22Rv1 (cell line): ENCODE data around the gene ANKRD36B.
"Not testable (repeated sequence)": the region's sequence is repeated elsewhere in the genome, so short reads cannot be mapped to it uniquely, and the experiment has no call there.

ENCODE experiments used
- ZFX ChIP-seq: fragments of 450-650 bp; IDR thresholded peaks from 2 replicates; pipeline ENCODE4 v1.6.1; 2017; ENCODE audit warnings: antibody characterized with exemption, borderline replicate concordance
- TF ChIP-seq, protein P1 (sequence below): fragments of 450-650 bp; IDR thresholded peaks from 2 replicates; pipeline ENCODE4 v1.5.1; 2017; ENCODE audit warnings: mild to moderate bottlenecking

DNA sequence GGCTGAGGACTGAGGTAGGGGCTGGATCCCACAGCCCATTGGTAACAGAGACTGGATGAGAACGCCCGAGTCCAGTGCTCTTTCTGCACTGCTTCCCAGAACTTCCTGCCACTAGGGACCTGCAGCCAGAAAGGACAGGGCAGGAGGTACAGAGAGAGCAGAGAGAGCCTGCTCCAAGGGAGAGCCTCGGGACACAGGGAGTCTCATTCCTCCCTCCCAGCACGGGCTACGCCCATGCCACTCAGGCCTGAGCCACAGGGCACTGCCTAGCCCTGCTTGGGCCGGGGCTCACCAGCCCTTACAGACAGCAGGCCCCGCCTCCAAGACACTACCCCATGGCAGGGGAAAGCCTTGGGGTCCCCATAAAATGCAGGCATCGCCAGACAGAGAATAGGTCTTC, 26.1 kb upstream of the ANKRD36B start:
- TF ChIP-seq, protein P1, sequence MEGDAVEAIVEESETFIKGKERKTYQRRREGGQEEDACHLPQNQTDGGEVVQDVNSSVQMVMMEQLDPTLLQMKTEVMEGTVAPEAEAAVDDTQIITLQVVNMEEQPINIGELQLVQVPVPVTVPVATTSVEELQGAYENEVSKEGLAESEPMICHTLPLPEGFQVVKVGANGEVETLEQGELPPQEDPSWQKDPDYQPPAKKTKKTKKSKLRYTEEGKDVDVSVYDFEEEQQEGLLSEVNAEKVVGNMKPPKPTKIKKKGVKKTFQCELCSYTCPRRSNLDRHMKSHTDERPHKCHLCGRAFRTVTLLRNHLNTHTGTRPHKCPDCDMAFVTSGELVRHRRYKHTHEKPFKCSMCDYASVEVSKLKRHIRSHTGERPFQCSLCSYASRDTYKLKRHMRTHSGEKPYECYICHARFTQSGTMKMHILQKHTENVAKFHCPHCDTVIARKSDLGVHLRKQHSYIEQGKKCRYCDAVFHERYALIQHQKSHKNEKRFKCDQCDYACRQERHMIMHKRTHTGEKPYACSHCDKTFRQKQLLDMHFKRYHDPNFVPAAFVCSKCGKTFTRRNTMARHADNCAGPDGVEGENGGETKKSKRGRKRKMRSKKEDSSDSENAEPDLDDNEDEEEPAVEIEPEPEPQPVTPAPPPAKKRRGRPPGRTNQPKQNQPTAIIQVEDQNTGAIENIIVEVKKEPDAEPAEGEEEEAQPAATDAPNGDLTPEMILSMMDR, result not testable (repeated sequence)
- TF ChIP-seq ZFX, result not testable (repeated sequence)
